Measurements from ENCODE around the gene DNAH6. TPM values are rescaled to one million over a fixed set of nuclear protein-coding genes. Genes with fewer than 3 reads are reported as not detected.

The DNAH6 gene
- total and polyA plus RNA-seq, 9 of the 15 experiments (the other 6 are each of a cell fraction or from before 2014, with no cell fraction given), result 0.01 to 0.04 (median 0.01) TPM; not detected in 5

- no peak for TF ChIP-seq TFAP4 (CRISPR knock-in tag; IDR thresholded peaks at IDR 0.05; ENCODE audit: borderline replicate concordance)
- TF ChIP-seq PRDM10 (IDR thresholded peaks at IDR 0.05; ENCODE audit: partially characterized antibody), result no peak
- no peak for TF ChIP-seq TCF7 (IDR thresholded peaks at IDR 0.05; ENCODE audit: borderline replicate concordance)
These were observed 313.8 kb downstream of the DNAH6 start (continued) for GRCh38 chr2:84830095-84830494.

GRCh38 chr2:84830758-84831500, 314.6 kb downstream of the DNAH6 start:
- no peak for TF ChIP-seq MLX (CRISPR knock-in tag; conservative IDR thresholded peaks at IDR 0.05)
- TF ChIP-seq ETV5 (CRISPR knock-in tag; IDR thresholded peaks at IDR 0.05; ENCODE audit: low read depth), result no peak
- no peak for TF ChIP-seq HDAC2 (IDR thresholded peaks at IDR 0.05)
- 0 out of 6 replicates have a peak, but pooled peaks of 1 of the 3 experiments have one; percentile 4 for TF ChIP-seq CTCF (IDR thresholded peaks at IDR 0.05 in 2 of 3, conservative IDR thresholded peaks at IDR 0.05 in 1 of 3; ENCODE audit: insufficient read depth in 2 of 3, low read depth in 1 of 3, low read length in 3 of 3)
- no peaks in the 10 kb centered on the region for H3K9me1 ChIP-seq (ENCODE audit: control insufficient read depth, insufficient read depth, low read length)
- intact Hi-C loops (cut with micrococcal nuclease) (no loop called here), in situ Hi-C loops (cut with MboI) (no loop called here)
- DNase-seq (ENCODE audit: extremely low read depth in 1 of 4, low spot score in 3 of 4), result no peak
- H3K36me3 ChIP-seq (ENCODE audit: control insufficient read depth, insufficient read depth, low read length), result no peaks in the 10 kb centered on the region
- no peaks in the 10 kb centered on the region for H3K79me2 ChIP-seq (ENCODE audit: control insufficient read depth, insufficient read depth, low read length)
- peaks cover 7 to 15% of the 10 kb centered on the region in 2 experiments; a peak in 4 of 5 replicates for H3K4me1 ChIP-seq (replicated peaks in 1 of 2; ENCODE audit: control insufficient read depth in 2 of 2, insufficient read depth in 2 of 2, low read length in 2 of 2)
- H3K27me3 ChIP-seq (ENCODE audit: control insufficient read depth in 2 of 2, insufficient read depth in 2 of 2, low read length in 2 of 2), result peaks cover 0 to 26% of the 10 kb centered on the region in 2 experiments; a peak in 3 of 5 replicates
- no TSS peak for BruUV-seq (replicated peaks)
- no peaks in the 10 kb centered on the region for H3K9me3 ChIP-seq (replicated peaks; ENCODE audit: control insufficient read depth, insufficient read depth, low read depth, low read length)
- no peak overlapping the region for H3K9ac ChIP-seq (ENCODE audit: insufficient read depth in 1 of 2, low read depth in 2 of 2, low read length in 2 of 2)
- no peak overlapping the region for H3K4me3 ChIP-seq
- H3K27ac ChIP-seq (ENCODE audit: extremely low read depth, low read depth, low read length), result no peak overlapping the region
- peak overlapping the region; percentile 52; the same call in 1 of the 2 replicates for H3K4me2 ChIP-seq (ENCODE audit: insufficient read depth, low read length)
- no peaks in the 10 kb centered on the region for H4K20me1 ChIP-seq (replicated peaks; ENCODE audit: control insufficient read depth, insufficient read depth, low read length)
- no peak for FAIRE-seq
- WGBS (ENCODE audit: insufficient coverage, low coverage, missing lambda C conversion rate), result 11% methylated on average over 9 of the region's 10 CpGs
- ChIA-PET CTCF (ENCODE audit: low intra/inter-chr PET ratio) (no interaction called here), POLR2A (interaction anchor here (0.6 to 0.7 kb wide), 2 partner anchors 8 to 44 kb away, joined by 3 read pairs; no protein-coding TSS in a partner anchor)
- H2AFZ ChIP-seq (ENCODE audit: low read depth, low read length), result peak overlapping the region; percentile 72; the same call in 1 of the 2 replicates
- ATAC-seq, result no peak
